ENCODE data around the gene WDR38.

DNA sequence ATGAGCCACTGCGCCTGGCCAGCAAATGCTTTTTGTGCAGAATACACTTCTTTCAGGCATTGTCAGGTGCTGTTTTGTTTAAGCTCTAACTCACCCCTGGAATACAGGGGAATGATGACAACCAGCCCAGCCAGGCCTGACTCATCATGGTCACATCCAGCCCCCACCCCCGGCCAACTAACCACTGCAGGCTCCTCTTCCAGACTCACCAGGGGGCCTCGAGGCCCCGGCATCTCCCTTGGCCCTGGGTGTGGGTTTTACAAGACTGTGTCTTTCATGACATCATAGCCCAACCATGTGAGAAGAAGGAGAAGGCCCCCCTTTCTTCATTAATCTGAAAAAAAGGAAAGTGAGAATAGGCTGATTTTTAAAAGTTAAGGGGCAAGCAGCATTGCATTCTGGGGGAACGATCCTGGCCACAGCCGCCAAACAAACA is 40.8 kb upstream of the WDR38 start:
- TF ChIP-seq EZH2 (IDR thresholded peaks at IDR 0.05): no peak
- TF ChIP-seq, protein P1, sequence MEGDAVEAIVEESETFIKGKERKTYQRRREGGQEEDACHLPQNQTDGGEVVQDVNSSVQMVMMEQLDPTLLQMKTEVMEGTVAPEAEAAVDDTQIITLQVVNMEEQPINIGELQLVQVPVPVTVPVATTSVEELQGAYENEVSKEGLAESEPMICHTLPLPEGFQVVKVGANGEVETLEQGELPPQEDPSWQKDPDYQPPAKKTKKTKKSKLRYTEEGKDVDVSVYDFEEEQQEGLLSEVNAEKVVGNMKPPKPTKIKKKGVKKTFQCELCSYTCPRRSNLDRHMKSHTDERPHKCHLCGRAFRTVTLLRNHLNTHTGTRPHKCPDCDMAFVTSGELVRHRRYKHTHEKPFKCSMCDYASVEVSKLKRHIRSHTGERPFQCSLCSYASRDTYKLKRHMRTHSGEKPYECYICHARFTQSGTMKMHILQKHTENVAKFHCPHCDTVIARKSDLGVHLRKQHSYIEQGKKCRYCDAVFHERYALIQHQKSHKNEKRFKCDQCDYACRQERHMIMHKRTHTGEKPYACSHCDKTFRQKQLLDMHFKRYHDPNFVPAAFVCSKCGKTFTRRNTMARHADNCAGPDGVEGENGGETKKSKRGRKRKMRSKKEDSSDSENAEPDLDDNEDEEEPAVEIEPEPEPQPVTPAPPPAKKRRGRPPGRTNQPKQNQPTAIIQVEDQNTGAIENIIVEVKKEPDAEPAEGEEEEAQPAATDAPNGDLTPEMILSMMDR (IDR thresholded peaks at IDR 0.05): no peak
